Suprapubic skin (tissue), 3 donors: ENCODE results near the gene SHLD3.

Experiments used
- POLR2A ChIP-seq, 2 donors: fragments of 450-650 bp; IDR thresholded peaks; one replicate each; pipeline ENCODE4 v1.6.1; 2017; ENCODE audit warnings: antibody characterized with exemption in 2 of 2, mild to moderate bottlenecking in 2 of 2, moderate library complexity in 2 of 2
- TF ChIP-seq, protein P1 (sequence below), 2 donors: fragments of 200-600 bp in 1 of 2; fragments of 450-650 bp in 1 of 2; sonication (generic) in 1 of 2; IDR thresholded peaks; one replicate each; pipeline ENCODE4 v1.5.1; 2016 to 2019; ENCODE audit warnings: antibody characterized with exemption in 2 of 2, mild to moderate bottlenecking in 1 of 2, moderate library complexity in 1 of 2

DNA sequence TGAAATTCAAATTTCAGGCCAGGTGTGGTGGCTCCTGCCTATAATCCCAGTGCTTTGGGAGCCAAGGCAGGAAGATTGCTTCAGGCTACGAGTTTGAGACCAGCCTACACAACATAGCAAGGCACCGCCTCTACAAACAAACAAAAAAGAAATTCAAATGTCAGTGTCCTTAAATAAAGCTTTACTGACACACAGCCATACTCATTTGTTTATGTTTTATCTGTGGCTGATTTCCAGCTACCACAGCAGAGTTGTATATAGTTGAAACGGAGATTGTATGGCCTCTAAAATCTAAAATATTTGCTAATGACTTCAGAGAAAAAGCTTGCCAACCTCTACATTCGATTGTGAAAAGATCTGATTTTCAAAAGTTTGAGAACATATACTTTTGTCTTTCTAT is 15.4 kb downstream of the SHLD3 start:
- TF ChIP-seq, protein P1, sequence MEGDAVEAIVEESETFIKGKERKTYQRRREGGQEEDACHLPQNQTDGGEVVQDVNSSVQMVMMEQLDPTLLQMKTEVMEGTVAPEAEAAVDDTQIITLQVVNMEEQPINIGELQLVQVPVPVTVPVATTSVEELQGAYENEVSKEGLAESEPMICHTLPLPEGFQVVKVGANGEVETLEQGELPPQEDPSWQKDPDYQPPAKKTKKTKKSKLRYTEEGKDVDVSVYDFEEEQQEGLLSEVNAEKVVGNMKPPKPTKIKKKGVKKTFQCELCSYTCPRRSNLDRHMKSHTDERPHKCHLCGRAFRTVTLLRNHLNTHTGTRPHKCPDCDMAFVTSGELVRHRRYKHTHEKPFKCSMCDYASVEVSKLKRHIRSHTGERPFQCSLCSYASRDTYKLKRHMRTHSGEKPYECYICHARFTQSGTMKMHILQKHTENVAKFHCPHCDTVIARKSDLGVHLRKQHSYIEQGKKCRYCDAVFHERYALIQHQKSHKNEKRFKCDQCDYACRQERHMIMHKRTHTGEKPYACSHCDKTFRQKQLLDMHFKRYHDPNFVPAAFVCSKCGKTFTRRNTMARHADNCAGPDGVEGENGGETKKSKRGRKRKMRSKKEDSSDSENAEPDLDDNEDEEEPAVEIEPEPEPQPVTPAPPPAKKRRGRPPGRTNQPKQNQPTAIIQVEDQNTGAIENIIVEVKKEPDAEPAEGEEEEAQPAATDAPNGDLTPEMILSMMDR (IDR thresholded peaks at IDR 0.05), result no peak
- no peak for TF ChIP-seq POLR2A (IDR thresholded peaks at IDR 0.05)
